ENCODE results near the gene NPAS2. TPM values are rescaled to one million over a fixed set of nuclear protein-coding genes. Genes with fewer than 3 reads are reported as not detected.

Gene NPAS2
- polyA plus RNA-seq, 1 of the 3 experiments (the other 2 are of a cell fraction), result 58.5 TPM

DNA sequence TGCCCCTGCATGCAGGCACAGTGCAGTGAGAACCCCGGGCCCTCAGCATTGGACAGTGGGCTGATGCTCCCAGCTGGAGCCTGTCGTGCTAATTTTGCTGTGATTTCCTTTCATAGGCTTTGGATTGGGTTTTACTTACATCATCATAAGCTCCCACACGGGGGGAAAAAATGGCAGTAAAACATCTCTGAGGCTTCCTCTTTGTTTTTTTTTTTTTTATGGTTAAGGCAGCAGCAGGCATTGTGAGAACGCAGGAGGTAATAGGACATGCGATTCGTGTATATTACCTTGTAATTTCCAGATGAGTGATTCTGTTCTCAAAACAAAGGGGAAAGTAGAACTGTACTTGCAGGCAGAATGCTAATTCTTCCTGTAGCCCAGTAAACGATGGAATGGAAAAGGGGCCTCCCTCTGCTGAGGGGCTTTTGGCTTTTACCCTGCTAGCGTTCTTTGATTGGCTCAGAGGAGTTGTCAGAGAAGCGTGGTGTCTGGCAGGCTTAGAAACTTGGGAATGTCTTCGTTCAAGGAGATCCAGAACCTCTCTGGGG, 89.7 kb downstream of the NPAS2 start (continued):
- TF ChIP-seq PBX3 (IDR thresholded peaks at IDR 0.05) (no peak), RXRA (IDR thresholded peaks at IDR 0.05; ENCODE audit: borderline replicate concordance, low read depth) (no peak), NRF1 (IDR thresholded peaks at IDR 0.05; ENCODE audit: low read depth, low read length) (no peak), ELF1 (IDR thresholded peaks at IDR 0.05) (no peak), MXI1 (IDR thresholded peaks at IDR 0.05; ENCODE audit: low read depth, low read length) (no peak), SMC3 (IDR thresholded peaks at IDR 0.05; ENCODE audit: low read depth, low read length) (no peak)
- TF ChIP-seq, protein P1, sequence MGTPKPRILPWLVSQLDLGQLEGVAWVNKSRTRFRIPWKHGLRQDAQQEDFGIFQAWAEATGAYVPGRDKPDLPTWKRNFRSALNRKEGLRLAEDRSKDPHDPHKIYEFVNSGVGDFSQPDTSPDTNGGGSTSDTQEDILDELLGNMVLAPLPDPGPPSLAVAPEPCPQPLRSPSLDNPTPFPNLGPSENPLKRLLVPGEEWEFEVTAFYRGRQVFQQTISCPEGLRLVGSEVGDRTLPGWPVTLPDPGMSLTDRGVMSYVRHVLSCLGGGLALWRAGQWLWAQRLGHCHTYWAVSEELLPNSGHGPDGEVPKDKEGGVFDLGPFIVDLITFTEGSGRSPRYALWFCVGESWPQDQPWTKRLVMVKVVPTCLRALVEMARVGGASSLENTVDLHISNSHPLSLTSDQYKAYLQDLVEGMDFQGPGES (IDR thresholded peaks at IDR 0.05; ENCODE audit: low read depth, low read length), result no peak

DNA sequence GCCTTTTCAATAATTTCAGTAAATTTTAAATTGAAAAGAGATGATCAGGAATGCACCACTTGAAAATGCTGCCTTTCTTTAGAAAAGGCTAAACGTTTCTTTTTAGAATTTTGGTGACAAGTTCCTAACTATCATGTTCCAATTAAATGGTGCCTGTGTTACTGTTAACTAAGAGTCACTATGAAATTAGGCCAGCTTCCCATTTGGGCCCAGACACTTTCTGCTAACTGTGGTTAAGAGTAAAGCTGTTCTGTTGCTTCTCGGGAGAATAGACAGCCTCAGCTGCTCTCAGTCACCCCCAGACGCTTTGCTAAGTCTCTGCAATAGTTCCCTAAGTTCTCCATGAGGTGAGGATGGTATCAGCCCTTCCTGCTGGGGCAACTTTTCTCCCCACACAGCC, 90.2 kb downstream of the NPAS2 start:
- H4K20me1 ChIP-seq (ENCODE audit: insufficient read depth), result no peaks in the 10 kb centered on the region
- H3K27me3 ChIP-seq (ENCODE audit: insufficient read depth), result no peaks in the 10 kb centered on the region
- POLR2A ChIA-PET, result no interaction called here
- no peak overlapping the region for H3K27ac ChIP-seq (ENCODE audit: low read depth in 2 of 2, low read length in 1 of 2)
- H3K79me2 ChIP-seq (ENCODE audit: insufficient read depth), result no peaks in the 10 kb centered on the region; the same call in 1 of the 2 replicates
- no peaks in the 10 kb centered on the region for H3K9me2 ChIP-seq
- no peaks in the 10 kb centered on the region for H3K9me3 ChIP-seq
- CTCF ChIA-PET, result interaction anchor here (1.3 kb wide), 1 partner anchor 9 kb away, joined by 3 read pairs; no protein-coding TSS in a partner anchor
- no peak overlapping the region for H2AFZ ChIP-seq (ENCODE audit: low read depth)
- peaks cover 14 to 45% of the 10 kb centered on the region in 2 experiments for H3K36me3 ChIP-seq (replicated peaks in 1 of 2; ENCODE audit: control insufficient read depth in 1 of 2, insufficient read depth in 2 of 2, low read length in 1 of 2)
- no peaks in the 10 kb centered on the region for H3F3A ChIP-seq (replicated peaks; ENCODE audit: insufficient read depth)
- TF ChIP-seq ELF1 (IDR thresholded peaks at IDR 0.05) (no peak), FOSL2 (IDR thresholded peaks at IDR 0.05; ENCODE audit: borderline replicate concordance, low read depth) (no peak), YY1 (IDR thresholded peaks at IDR 0.05; ENCODE audit: low read depth) (no peak), CTCF (IDR thresholded peaks at IDR 0.05) (no peak), RXRA (IDR thresholded peaks at IDR 0.05; ENCODE audit: borderline replicate concordance, low read depth) (no peak), GATA2 (CRISPR knock-in tag; IDR thresholded peaks at IDR 0.05) (no peak), USF1 (IDR thresholded peaks at IDR 0.05; ENCODE audit: borderline replicate concordance, low read depth) (no peak), SIN3A (IDR thresholded peaks at IDR 0.05; ENCODE audit: borderline replicate concordance, low read depth, low read length) (no peak), EZH2phosphoT487 (IDR thresholded peaks at IDR 0.05; ENCODE audit: borderline replicate concordance, low read depth) (no peak), POLR2AphosphoS5 (IDR thresholded peaks at IDR 0.05; ENCODE audit: low read depth, low read length) (no peak), SMC3 (IDR thresholded peaks at IDR 0.05; ENCODE audit: low read depth, low read length) (no peak), TCF12 (IDR thresholded peaks at IDR 0.05) (no peak), TAF1 (IDR thresholded peaks at IDR 0.05; ENCODE audit: borderline replicate concordance, low read depth, low read length) (no peak), USF2 (IDR thresholded peaks at IDR 0.05; ENCODE audit: borderline replicate concordance, low read depth, low read length) (no peak), NFIC (IDR thresholded peaks at IDR 0.05; ENCODE audit: borderline replicate concordance) (no peak)
- TF ChIP-seq, protein P2, sequence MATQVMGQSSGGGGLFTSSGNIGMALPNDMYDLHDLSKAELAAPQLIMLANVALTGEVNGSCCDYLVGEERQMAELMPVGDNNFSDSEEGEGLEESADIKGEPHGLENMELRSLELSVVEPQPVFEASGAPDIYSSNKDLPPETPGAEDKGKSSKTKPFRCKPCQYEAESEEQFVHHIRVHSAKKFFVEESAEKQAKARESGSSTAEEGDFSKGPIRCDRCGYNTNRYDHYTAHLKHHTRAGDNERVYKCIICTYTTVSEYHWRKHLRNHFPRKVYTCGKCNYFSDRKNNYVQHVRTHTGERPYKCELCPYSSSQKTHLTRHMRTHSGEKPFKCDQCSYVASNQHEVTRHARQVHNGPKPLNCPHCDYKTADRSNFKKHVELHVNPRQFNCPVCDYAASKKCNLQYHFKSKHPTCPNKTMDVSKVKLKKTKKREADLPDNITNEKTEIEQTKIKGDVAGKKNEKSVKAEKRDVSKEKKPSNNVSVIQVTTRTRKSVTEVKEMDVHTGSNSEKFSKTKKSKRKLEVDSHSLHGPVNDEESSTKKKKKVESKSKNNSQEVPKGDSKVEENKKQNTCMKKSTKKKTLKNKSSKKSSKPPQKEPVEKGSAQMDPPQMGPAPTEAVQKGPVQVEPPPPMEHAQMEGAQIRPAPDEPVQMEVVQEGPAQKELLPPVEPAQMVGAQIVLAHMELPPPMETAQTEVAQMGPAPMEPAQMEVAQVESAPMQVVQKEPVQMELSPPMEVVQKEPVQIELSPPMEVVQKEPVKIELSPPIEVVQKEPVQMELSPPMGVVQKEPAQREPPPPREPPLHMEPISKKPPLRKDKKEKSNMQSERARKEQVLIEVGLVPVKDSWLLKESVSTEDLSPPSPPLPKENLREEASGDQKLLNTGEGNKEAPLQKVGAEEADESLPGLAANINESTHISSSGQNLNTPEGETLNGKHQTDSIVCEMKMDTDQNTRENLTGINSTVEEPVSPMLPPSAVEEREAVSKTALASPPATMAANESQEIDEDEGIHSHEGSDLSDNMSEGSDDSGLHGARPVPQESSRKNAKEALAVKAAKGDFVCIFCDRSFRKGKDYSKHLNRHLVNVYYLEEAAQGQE (IDR thresholded peaks at IDR 0.05; ENCODE audit: low read depth, low read length), result no peak
- no peak for DNase-seq
- no peak overlapping the region for H3K4me2 ChIP-seq
- no peak overlapping the region for H3K4me3 ChIP-seq (ENCODE audit: low read depth in 2 of 2, low read length in 1 of 2)
- no peak overlapping the region for H3K9ac ChIP-seq
- WGBS (ENCODE audit: low lambda C conversion rate), result 99% methylated on average over 3 of the region's 3 CpGs
- H3K4me1 ChIP-seq (ENCODE audit: control insufficient read depth in 1 of 2, insufficient read depth in 2 of 2, low read depth in 1 of 2, low read length in 1 of 2), result no peaks in the 10 kb centered on the region

All from SK-N-SH (cell line).